ENCODE results near the gene PPRC1. TPM values are rescaled to one million over a fixed set of nuclear protein-coding genes. Genes with fewer than 3 reads are reported as not detected.

PPRC1 gene
- total and polyA plus RNA-seq, 2 experiments from 2014 or later, result 43.2 to 67.5 TPM

GRCh38 chr10:102167861-102168260, 35.0 kb downstream of the PPRC1 start:
- ATAC-seq, result no peak
- Mint-ChIP-seq H3K4me1 (peaks cover 9% of the 10 kb centered on the region), H3K27me3 (ENCODE audit: insufficient read depth, low read depth, poor library complexity) (peaks cover 5% of the 10 kb centered on the region)

More at GRCh38 chr10:102167861-102168260, 35.0 kb downstream of the PPRC1 start:
- Histone ChIP-seq H3K4me3 (no peak overlapping the region), H3K9me2 (ENCODE audit: insufficient read depth) (no peaks in the 10 kb centered on the region), H3K36me3 (ENCODE audit: insufficient read depth) (peaks cover 4% of the 10 kb centered on the region; the same call in 1 of the 2 replicates), H2AFZ (no peak overlapping the region), H3K4me1 (ENCODE audit: insufficient read depth) (peaks cover 15% of the 10 kb centered on the region), H3K27ac (ENCODE audit: low read depth) (no peak overlapping the region), H3K27me3 (ENCODE audit: insufficient read depth) (no peaks in the 10 kb centered on the region), H3F3A (replicated peaks; ENCODE audit: low read depth) (peaks cover 5% of the 10 kb centered on the region; the same call in 1 of the 2 replicates), H3K4me2 (no peak overlapping the region), H3K79me2 (replicated peaks; ENCODE audit: insufficient read depth) (no peaks in the 10 kb centered on the region), H4K20me1 (replicated peaks; ENCODE audit: insufficient read depth) (peaks cover under 1% of the 10 kb centered on the region; the same call in 1 of the 2 replicates)
- Mint-ChIP-seq H3K27ac (no peak overlapping the region), H3K36me3 (ENCODE audit: low read depth) (peaks cover 14% of the 10 kb centered on the region; the same call in 2 of the 3 replicates), H3K9me3 (no peaks in the 10 kb centered on the region), H3K4me3 (no peak overlapping the region)
- TF ChIP-seq ZNF331 (CRISPR knock-in tag; IDR thresholded peaks at IDR 0.05; ENCODE audit: low read depth) (no peak), CREB1 (CRISPR knock-in tag; IDR thresholded peaks at IDR 0.05; ENCODE audit: low read depth) (no peak), EZH2 (IDR thresholded peaks at IDR 0.05; ENCODE audit: low read depth, unreplicated experiment) (no peak), STAT1 (IDR thresholded peaks at IDR 0.05; ENCODE audit: unreplicated experiment) (no peak)
- TF ChIP-seq, protein P1, sequence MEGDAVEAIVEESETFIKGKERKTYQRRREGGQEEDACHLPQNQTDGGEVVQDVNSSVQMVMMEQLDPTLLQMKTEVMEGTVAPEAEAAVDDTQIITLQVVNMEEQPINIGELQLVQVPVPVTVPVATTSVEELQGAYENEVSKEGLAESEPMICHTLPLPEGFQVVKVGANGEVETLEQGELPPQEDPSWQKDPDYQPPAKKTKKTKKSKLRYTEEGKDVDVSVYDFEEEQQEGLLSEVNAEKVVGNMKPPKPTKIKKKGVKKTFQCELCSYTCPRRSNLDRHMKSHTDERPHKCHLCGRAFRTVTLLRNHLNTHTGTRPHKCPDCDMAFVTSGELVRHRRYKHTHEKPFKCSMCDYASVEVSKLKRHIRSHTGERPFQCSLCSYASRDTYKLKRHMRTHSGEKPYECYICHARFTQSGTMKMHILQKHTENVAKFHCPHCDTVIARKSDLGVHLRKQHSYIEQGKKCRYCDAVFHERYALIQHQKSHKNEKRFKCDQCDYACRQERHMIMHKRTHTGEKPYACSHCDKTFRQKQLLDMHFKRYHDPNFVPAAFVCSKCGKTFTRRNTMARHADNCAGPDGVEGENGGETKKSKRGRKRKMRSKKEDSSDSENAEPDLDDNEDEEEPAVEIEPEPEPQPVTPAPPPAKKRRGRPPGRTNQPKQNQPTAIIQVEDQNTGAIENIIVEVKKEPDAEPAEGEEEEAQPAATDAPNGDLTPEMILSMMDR (conservative IDR thresholded peaks at IDR 0.05; ENCODE audit: low read depth in 2 of 2), result no peak
- TF ChIP-seq, protein P2, sequence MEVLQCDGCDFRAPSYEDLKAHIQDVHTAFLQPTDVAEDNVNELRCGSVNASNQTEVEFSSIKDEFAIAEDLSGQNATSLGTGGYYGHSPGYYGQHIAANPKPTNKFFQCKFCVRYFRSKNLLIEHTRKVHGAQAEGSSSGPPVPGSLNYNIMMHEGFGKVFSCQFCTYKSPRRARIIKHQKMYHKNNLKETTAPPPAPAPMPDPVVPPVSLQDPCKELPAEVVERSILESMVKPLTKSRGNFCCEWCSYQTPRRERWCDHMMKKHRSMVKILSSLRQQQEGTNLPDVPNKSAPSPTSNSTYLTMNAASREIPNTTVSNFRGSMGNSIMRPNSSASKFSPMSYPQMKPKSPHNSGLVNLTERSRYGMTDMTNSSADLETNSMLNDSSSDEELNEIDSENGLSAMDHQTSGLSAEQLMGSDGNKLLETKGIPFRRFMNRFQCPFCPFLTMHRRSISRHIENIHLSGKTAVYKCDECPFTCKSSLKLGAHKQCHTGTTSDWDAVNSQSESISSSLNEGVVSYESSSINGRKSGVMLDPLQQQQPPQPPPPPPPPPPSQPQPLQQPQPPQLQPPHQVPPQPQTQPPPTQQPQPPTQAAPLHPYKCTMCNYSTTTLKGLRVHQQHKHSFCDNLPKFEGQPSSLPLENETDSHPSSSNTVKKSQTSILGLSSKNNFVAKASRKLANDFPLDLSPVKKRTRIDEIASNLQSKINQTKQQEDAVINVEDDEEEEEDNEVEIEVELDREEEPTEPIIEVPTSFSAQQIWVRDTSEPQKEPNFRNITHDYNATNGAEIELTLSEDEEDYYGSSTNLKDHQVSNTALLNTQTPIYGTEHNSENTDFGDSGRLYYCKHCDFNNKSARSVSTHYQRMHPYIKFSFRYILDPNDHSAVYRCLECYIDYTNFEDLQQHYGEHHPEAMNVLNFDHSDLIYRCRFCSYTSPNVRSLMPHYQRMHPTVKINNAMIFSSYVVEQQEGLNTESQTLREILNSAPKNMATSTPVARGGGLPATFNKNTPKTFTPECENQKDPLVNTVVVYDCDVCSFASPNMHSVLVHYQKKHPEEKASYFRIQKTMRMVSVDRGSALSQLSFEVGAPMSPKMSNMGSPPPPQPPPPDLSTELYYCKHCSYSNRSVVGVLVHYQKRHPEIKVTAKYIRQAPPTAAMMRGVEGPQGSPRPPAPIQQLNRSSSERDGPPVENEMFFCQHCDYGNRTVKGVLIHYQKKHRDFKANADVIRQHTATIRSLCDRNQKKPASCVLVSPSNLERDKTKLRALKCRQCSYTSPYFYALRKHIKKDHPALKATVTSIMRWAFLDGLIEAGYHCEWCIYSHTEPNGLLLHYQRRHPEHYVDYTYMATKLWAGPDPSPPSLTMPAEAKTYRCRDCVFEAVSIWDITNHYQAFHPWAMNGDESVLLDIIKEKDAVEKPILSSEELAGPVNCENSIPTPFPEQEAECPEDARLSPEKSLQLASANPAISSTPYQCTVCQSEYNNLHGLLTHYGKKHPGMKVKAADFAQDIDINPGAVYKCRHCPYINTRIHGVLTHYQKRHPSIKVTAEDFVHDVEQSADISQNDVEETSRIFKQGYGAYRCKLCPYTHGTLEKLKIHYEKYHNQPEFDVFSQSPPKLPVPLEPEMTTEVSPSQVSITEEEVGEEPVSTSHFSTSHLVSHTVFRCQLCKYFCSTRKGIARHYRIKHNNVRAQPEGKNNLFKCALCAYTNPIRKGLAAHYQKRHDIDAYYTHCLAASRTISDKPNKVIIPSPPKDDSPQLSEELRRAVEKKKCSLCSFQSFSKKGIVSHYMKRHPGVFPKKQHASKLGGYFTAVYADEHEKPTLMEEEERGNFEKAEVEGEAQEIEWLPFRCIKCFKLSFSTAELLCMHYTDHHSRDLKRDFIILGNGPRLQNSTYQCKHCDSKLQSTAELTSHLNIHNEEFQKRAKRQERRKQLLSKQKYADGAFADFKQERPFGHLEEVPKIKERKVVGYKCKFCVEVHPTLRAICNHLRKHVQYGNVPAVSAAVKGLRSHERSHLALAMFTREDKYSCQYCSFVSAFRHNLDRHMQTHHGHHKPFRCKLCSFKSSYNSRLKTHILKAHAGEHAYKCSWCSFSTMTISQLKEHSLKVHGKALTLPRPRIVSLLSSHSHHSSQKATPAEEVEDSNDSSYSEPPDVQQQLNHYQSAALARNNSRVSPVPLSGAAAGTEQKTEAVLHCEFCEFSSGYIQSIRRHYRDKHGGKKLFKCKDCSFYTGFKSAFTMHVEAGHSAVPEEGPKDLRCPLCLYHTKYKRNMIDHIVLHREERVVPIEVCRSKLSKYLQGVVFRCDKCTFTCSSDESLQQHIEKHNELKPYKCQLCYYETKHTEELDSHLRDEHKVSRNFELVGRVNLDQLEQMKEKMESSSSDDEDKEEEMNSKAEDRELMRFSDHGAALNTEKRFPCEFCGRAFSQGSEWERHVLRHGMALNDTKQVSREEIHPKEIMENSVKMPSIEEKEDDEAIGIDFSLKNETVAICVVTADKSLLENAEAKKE (CRISPR knock-in tag; IDR thresholded peaks at IDR 0.05), result no peak
- DNase-seq (ENCODE audit: low spot score), result no peak
